ENCODE measurements around the gene GALR2.

GRCh38 chr17:76065775-76066174 lies 8.8 kb upstream of the GALR2 start:
- TF ChIP-seq, protein P1, sequence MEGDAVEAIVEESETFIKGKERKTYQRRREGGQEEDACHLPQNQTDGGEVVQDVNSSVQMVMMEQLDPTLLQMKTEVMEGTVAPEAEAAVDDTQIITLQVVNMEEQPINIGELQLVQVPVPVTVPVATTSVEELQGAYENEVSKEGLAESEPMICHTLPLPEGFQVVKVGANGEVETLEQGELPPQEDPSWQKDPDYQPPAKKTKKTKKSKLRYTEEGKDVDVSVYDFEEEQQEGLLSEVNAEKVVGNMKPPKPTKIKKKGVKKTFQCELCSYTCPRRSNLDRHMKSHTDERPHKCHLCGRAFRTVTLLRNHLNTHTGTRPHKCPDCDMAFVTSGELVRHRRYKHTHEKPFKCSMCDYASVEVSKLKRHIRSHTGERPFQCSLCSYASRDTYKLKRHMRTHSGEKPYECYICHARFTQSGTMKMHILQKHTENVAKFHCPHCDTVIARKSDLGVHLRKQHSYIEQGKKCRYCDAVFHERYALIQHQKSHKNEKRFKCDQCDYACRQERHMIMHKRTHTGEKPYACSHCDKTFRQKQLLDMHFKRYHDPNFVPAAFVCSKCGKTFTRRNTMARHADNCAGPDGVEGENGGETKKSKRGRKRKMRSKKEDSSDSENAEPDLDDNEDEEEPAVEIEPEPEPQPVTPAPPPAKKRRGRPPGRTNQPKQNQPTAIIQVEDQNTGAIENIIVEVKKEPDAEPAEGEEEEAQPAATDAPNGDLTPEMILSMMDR (IDR thresholded peaks at IDR 0.05) = no peak
- TF ChIP-seq POLR2AphosphoS5 (IDR thresholded peaks at IDR 0.05) = no peak
- TF ChIP-seq POLR2A (IDR thresholded peaks at IDR 0.05) = no peak
